Activated T-cell treated with anti-CD3 and anti-CD28 coated beads for 24 hours (primary cell): Measurements from ENCODE around the gene TTC31.

Experiments
- DNase-seq: peaks from one replicate; pipeline ENCODE4 v3.0.0-alpha.2; 2020; ENCODE audit warnings: low read depth

TTC31 gene

GRCh38 chr2:74505448-74506246, 22.8 kb downstream of the TTC31 start:
- no peak for DNase-seq

- DNase-seq = peak; percentile 99
Measured at GRCh38 chr2:74507145-74507925, 24.5 kb downstream of the TTC31 start, which contains the start of gene PCGF1. Gene PCGF1 (minus strand): TSS chr2:74507695. CDS start chr2:74507668, 27 bp downstream.

GRCh38 chr2:74507926-74508520, 25.1 kb downstream of the TTC31 start:
- DNase-seq = no peak

- DNase-seq = no peak
Measured at GRCh38 chr2:74510272-74510671, 27.4 kb downstream of the TTC31 start.

GRCh38 chr2:74511104-74511989, 28.5 kb downstream of the TTC31 start:
- DNase-seq = no peak

- no peak for DNase-seq
Measured at GRCh38 chr2:74512744-74513604, 30.1 kb downstream of the TTC31 start.

- DNase-seq = no peak
Measured at GRCh38 chr2:74513605-74514367, 30.9 kb downstream of the TTC31 start.

GRCh38 chr2:74514368-74515270, 31.7 kb downstream of the TTC31 start, which contains the start of gene TLX2:
Gene TLX2 (plus strand): TSS chr2:74514450. CDS start chr2:74514807, 357 bp downstream.
- DNase-seq = no peak

- no peak for DNase-seq
Measured at GRCh38 chr2:74515271-74515980, 32.5 kb downstream of the TTC31 start.

- DNase-seq = peak; percentile 72
Measured at GRCh38 chr2:74515981-74516633, 33.2 kb downstream of the TTC31 start.

GRCh38 chr2:74516650-74517049, 33.8 kb downstream of the TTC31 start:
- no peak for DNase-seq

- no peak for DNase-seq
Measured at GRCh38 chr2:74522516-74522915, 39.6 kb downstream of the TTC31 start.

- DNase-seq = no peak
Measured at GRCh38 chr2:74524005-74524404, 41.1 kb downstream of the TTC31 start.

- DNase-seq = no peak
Measured at GRCh38 chr2:74524955-74525716, 42.3 kb downstream of the TTC31 start.

- DNase-seq = no peak
Measured at GRCh38 chr2:74525717-74526648, 43.1 kb downstream of the TTC31 start, which contains the start of gene DQX1. Gene DQX1 (minus strand): TSS chr2:74526231. CDS start chr2:74525729, 502 bp downstream.
